ENCODE data around the gene IMMP2L. TPM values are rescaled to one million over a fixed set of nuclear protein-coding genes. Genes with fewer than 3 reads are reported as not detected.

The IMMP2L gene
- total RNA-seq, 4 donors from 2014 or later, result 8.3 to 19.2 (median 17.8) TPM

- Histone ChIP-seq H3K36me3 (no peaks in the 10 kb centered on the region), H3K9me3 (no peaks in the 10 kb centered on the region), H3K27me3 (no peaks in the 10 kb centered on the region), H3K27ac (no peak overlapping the region), H3K4me3 (no peak overlapping the region), H3K4me1 (no peaks in the 10 kb centered on the region)
- ATAC-seq (no peak), DNase-seq (no peak)
- TF ChIP-seq POLR2A (IDR thresholded peaks at IDR 0.05), result no peak
- no peak for TF ChIP-seq CTCF (IDR thresholded peaks at IDR 0.05 in 4 of 5, conservative IDR thresholded peaks at IDR 0.05 in 1 of 5)
- intact Hi-C loops (cut with DNase I; ENCODE audit: low total_unique reads) (no loop called here), in situ Hi-C loops (cut with MboI; ENCODE audit: low sequenced_read_pairs in 4 of 4) (no loop called here)
Measured at GRCh38 chr7:110621289-110621688, 941.0 kb downstream of the IMMP2L start.

GRCh38 chr7:110620110-110620735 is 942.1 kb downstream of the IMMP2L start:
- Histone ChIP-seq H3K4me3 (no peak overlapping the region), H3K4me1 (no peaks in the 10 kb centered on the region), H3K9me3 (no peaks in the 10 kb centered on the region), H3K27me3 (no peaks in the 10 kb centered on the region), H3K36me3 (no peaks in the 10 kb centered on the region), H3K27ac (no peak overlapping the region)
- DNase-seq, result no peak
- ATAC-seq, result no peak
- in situ Hi-C loops (cut with MboI; ENCODE audit: low sequenced_read_pairs in 4 of 4) (no loop called here), intact Hi-C loops (cut with DNase I; ENCODE audit: low total_unique reads) (no loop called here)
- no peak for TF ChIP-seq POLR2A (IDR thresholded peaks at IDR 0.05)
- no peak for TF ChIP-seq CTCF (IDR thresholded peaks at IDR 0.05 in 4 of 5, conservative IDR thresholded peaks at IDR 0.05 in 1 of 5)

Measured in gastrocnemius medialis (tissue), 4 donors.